B cell (primary cell): Measurements from ENCODE around the gene AFTPH.

Source experiments
- EZH2 ChIP-seq: IDR thresholded peaks from 2 replicates; pipeline ENCODE4 v1.6.1; 2012; ENCODE audit warnings: borderline replicate concordance, low read depth, mild to moderate bottlenecking, moderate library complexity, low read length; ENCODE audit not compliant: insufficient read depth, poor library complexity, severe bottlenecking
- TF ChIP-seq, protein P1 (sequence below): fragments of 200-600 bp; IDR thresholded peaks from one replicate; pipeline ENCODE4 v1.8.0; 2022; ENCODE audit warnings: antibody characterized with exemption, mild to moderate bottlenecking

DNA sequence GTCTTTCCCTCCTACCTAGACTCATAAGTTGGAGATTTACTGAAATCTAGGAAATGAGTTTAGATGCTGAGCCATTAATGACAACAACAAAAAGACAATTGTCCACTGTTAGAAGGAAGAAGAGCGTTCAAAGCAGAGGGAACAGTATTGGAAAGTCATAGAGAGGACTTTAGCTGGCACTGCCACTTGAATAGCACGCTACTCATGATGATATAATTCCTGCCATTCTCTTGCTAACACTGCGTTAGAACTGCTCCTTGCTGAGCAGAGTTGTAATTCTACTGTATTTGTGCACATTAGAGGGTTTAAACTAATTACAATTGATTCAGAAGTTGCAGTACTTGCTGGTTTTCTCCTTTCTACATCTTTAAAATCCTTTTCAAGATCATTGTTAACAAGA is 9.0 kb upstream of the AFTPH start:
- TF ChIP-seq, protein P1, sequence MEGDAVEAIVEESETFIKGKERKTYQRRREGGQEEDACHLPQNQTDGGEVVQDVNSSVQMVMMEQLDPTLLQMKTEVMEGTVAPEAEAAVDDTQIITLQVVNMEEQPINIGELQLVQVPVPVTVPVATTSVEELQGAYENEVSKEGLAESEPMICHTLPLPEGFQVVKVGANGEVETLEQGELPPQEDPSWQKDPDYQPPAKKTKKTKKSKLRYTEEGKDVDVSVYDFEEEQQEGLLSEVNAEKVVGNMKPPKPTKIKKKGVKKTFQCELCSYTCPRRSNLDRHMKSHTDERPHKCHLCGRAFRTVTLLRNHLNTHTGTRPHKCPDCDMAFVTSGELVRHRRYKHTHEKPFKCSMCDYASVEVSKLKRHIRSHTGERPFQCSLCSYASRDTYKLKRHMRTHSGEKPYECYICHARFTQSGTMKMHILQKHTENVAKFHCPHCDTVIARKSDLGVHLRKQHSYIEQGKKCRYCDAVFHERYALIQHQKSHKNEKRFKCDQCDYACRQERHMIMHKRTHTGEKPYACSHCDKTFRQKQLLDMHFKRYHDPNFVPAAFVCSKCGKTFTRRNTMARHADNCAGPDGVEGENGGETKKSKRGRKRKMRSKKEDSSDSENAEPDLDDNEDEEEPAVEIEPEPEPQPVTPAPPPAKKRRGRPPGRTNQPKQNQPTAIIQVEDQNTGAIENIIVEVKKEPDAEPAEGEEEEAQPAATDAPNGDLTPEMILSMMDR: no peak
- no peak for TF ChIP-seq EZH2
